Nephron progenitor cell (in vitro differentiated cells): Measurements from ENCODE around the gene ITSN2.

Experiments
- DNase-seq: peaks from one replicate; pipeline ENCODE4 v3.0.0; 2021
- H3K27ac Mint-ChIP-seq: 2 replicates; pipeline ENCODE4 v1.8.0; 2021; ENCODE audit warnings: mild to moderate bottlenecking, moderate library complexity, mixed read lengths
- H3K27me3 Mint-ChIP-seq: 2 replicates; pipeline ENCODE4 v1.8.0; 2021; ENCODE audit warnings: mild to moderate bottlenecking, low read depth, mixed read lengths; ENCODE audit not compliant: poor library complexity
- H3K36me3 Mint-ChIP-seq: 2 replicates; pipeline ENCODE4 v1.8.0; 2021; ENCODE audit warnings: low read depth, mixed read lengths
- H3K4me1 Mint-ChIP-seq: 2 replicates; pipeline ENCODE4 v1.8.0; 2021; ENCODE audit warnings: mixed read lengths
- H3K4me3 Mint-ChIP-seq: 2 replicates; pipeline ENCODE4 v1.8.0; 2021; ENCODE audit warnings: mild to moderate bottlenecking, moderate library complexity, mixed read lengths
- H3K9me3 Mint-ChIP-seq: 2 replicates; pipeline ENCODE4 v1.8.0; 2021; ENCODE audit warnings: mild to moderate bottlenecking, moderate library complexity, mixed read lengths
- CTCF ChIP-seq: fragments of 200-600 bp; sonication (generic); IDR thresholded peaks from 2 replicates; pipeline ENCODE4 v1.5.0; 2021; ENCODE audit warnings: antibody characterized with exemption

ITSN2 gene

GRCh38 chr2:24233321-24233720 lies 127.0 kb downstream of the ITSN2 start:
- Mint-ChIP-seq H3K4me1 (peaks cover 4% of the 10 kb centered on the region), H3K9me3 (no peaks in the 10 kb centered on the region), H3K4me3 (no peak overlapping the region), H3K36me3 (no peaks in the 10 kb centered on the region), H3K27ac (no peak overlapping the region), H3K27me3 (no peaks in the 10 kb centered on the region)
- TF ChIP-seq CTCF, result no peak
- no peak for DNase-seq

- TF ChIP-seq CTCF, result no peak
- Mint-ChIP-seq H3K4me1 (peaks cover 11% of the 10 kb centered on the region), H3K27me3 (no peaks in the 10 kb centered on the region), H3K36me3 (no peaks in the 10 kb centered on the region), H3K4me3 (no peak overlapping the region), H3K27ac (no peak overlapping the region), H3K9me3 (no peaks in the 10 kb centered on the region)
- DNase-seq, result no peak
Observed at GRCh38 chr2:24231461-24231881, 128.9 kb downstream of the ITSN2 start.

- Mint-ChIP-seq H3K9me3 (no peaks in the 10 kb centered on the region), H3K27ac (no peak overlapping the region), H3K4me1 (peaks cover 24% of the 10 kb centered on the region), H3K36me3 (no peaks in the 10 kb centered on the region), H3K4me3 (no peak overlapping the region), H3K27me3 (no peaks in the 10 kb centered on the region)
- no peak for DNase-seq
- no peak for TF ChIP-seq CTCF
Observed at GRCh38 chr2:24228470-24228869, 131.9 kb downstream of the ITSN2 start.

GRCh38 chr2:24225499-24226242 lies 134.7 kb downstream of the ITSN2 start:
- Mint-ChIP-seq H3K36me3 (no peaks in the 10 kb centered on the region), H3K4me3 (no peak overlapping the region), H3K27ac (no peak overlapping the region), H3K4me1 (peaks cover 24% of the 10 kb centered on the region), H3K27me3 (no peaks in the 10 kb centered on the region), H3K9me3 (no peaks in the 10 kb centered on the region)
- DNase-seq, result no peak
- no peak for TF ChIP-seq CTCF

- no peak overlapping the region for H3K27ac Mint-ChIP-seq
- no peaks in the 10 kb centered on the region for H3K9me3 Mint-ChIP-seq
- no peaks in the 10 kb centered on the region for H3K27me3 Mint-ChIP-seq
- no peak for TF ChIP-seq CTCF
- no peaks in the 10 kb centered on the region for H3K36me3 Mint-ChIP-seq
- no peak for DNase-seq
- peaks cover 16% of the 10 kb centered on the region for H3K4me1 Mint-ChIP-seq
- H3K4me3 Mint-ChIP-seq, result no peak overlapping the region
Observed at GRCh38 chr2:24222946-24223345, 137.4 kb downstream of the ITSN2 start.

- Mint-ChIP-seq H3K27me3 (no peaks in the 10 kb centered on the region), H3K36me3 (no peaks in the 10 kb centered on the region), H3K9me3 (no peaks in the 10 kb centered on the region), H3K4me3 (no peak overlapping the region), H3K4me1 (peaks cover 13% of the 10 kb centered on the region), H3K27ac (no peak overlapping the region)
- TF ChIP-seq CTCF, result no peak
- no peak for DNase-seq
Observed at GRCh38 chr2:24221343-24222050, 138.8 kb downstream of the ITSN2 start.
